HEK293 (cell line): ENCODE results near the gene PPP1R18.

ENCODE experiments used
- CTCF ChIA-PET: fragments of 350-600 bp; formaldehyde crosslinking; extraction: SDS; loops from one replicate; lab custom pipeline; 2021; ENCODE audit warnings: antibody characterized with exemption; lab: Yijun Ruan, JAX
- POLR2A ChIA-PET: fragments of 300-600 bp; formaldehyde crosslinking; extraction: SDS; loops from one replicate; lab custom pipeline; 2020; ENCODE audit warnings: antibody characterized with exemption, inconsistent platforms; lab: Yijun Ruan, JAX
- H3K27ac ChIP-seq: fragments of 200-500 bp; sonication (Bioruptor generic); 2 replicates; pipeline ENCODE4 v1.5.1; 2014; ENCODE audit warnings: low read depth, low read length, control low read depth, inconsistent platforms; ENCODE audit errors: extremely low read depth
- H3K36me3 ChIP-seq, 2 experiments: fragments of 200-500 bp in 1 of 2; sonication (Bioruptor generic) in 1 of 2; 1 replicate in 1 of 2; 2 replicates in 1 of 2; pipeline ENCODE4 v1.5.1; 2014 to 2017; ENCODE audit warnings: inconsistent platforms in 2 of 2, low read length in 2 of 2; ENCODE audit not compliant: control insufficient read depth in 2 of 2, insufficient read depth in 1 of 2
- H3K4me1 ChIP-seq: fragments of 200-500 bp; sonication (Bioruptor generic); 2 replicates; pipeline ENCODE4 v1.5.1; 2014; ENCODE audit warnings: mild to moderate bottlenecking, low read length, inconsistent platforms; ENCODE audit not compliant: control insufficient read depth, insufficient read depth
- H3K4me3 ChIP-seq: 2 replicates; pipeline ENCODE4 v1.5.1; 2011; ENCODE audit warnings: low read depth, mild to moderate bottlenecking, control low read depth, low read length, moderate library complexity
- H3K9me3 ChIP-seq: fragments of 200-500 bp; sonication (Bioruptor generic); 2 replicates; pipeline ENCODE4 v1.5.1; 2014; ENCODE audit warnings: low read depth, low read length, inconsistent platforms; ENCODE audit not compliant: control insufficient read depth, insufficient read depth
- HOXA7 ChIP-seq: sonication (generic); formaldehyde crosslinking; IDR thresholded peaks from 2 replicates; pipeline ENCODE4 v1.8.1; 2022; ENCODE audit warnings: missing genetic modification reagents, borderline replicate concordance
- INSM2 ChIP-seq: fragments of 450-650 bp; formaldehyde crosslinking; IDR thresholded peaks from 2 replicates; pipeline ENCODE4 v1.5.1; 2016; ENCODE audit warnings: missing biosample characterization, missing genetic modification characterization
- KLF8 ChIP-seq: fragments of 450-650 bp; formaldehyde crosslinking; IDR thresholded peaks from 2 replicates; pipeline ENCODE4 v1.5.1; 2016; ENCODE audit warnings: missing biosample characterization, missing genetic modification characterization
- OVOL3 ChIP-seq: fragments of 450-650 bp; formaldehyde crosslinking; IDR thresholded peaks from 2 replicates; pipeline ENCODE4 v1.5.1; 2016; ENCODE audit warnings: missing biosample characterization, missing genetic modification characterization
- PRDM6 ChIP-seq: fragments of 450-650 bp; formaldehyde crosslinking; IDR thresholded peaks from 2 replicates; pipeline ENCODE4 v1.5.1; 2017; ENCODE audit warnings: missing biosample characterization, missing genetic modification characterization
- REPIN1 ChIP-seq: fragments of 450-650 bp; formaldehyde crosslinking; IDR thresholded peaks from 2 replicates; pipeline ENCODE4 v1.5.1; 2017; ENCODE audit warnings: missing biosample characterization, missing genetic modification characterization, low read depth
- SCRT1 ChIP-seq: fragments of 450-650 bp; formaldehyde crosslinking; IDR thresholded peaks from 2 replicates; pipeline ENCODE4 v1.5.1; 2016; ENCODE audit warnings: missing biosample characterization, missing genetic modification characterization, borderline replicate concordance
- ZBTB49 ChIP-seq: fragments of 450-650 bp; formaldehyde crosslinking; IDR thresholded peaks from 2 replicates; pipeline ENCODE4 v1.5.1; 2016; ENCODE audit warnings: missing biosample characterization, missing genetic modification characterization, low read depth
- ZNF112 ChIP-seq: fragments of 450-650 bp; formaldehyde crosslinking; IDR thresholded peaks from 2 replicates; pipeline ENCODE4 v1.5.0; 2017; ENCODE audit warnings: missing biosample characterization, missing genetic modification characterization
- ZNF132 ChIP-seq: fragments of 450-650 bp; formaldehyde crosslinking; IDR thresholded peaks from 2 replicates; pipeline ENCODE4 v1.5.1; 2017; ENCODE audit warnings: missing biosample characterization, missing genetic modification characterization, borderline replicate concordance
- ZNF140 ChIP-seq: fragments of 450-650 bp; formaldehyde crosslinking; IDR thresholded peaks from 2 replicates; pipeline ENCODE4 v1.5.1; 2016; ENCODE audit warnings: missing biosample characterization, missing genetic modification characterization
- ZNF211 ChIP-seq: fragments of 450-650 bp; formaldehyde crosslinking; IDR thresholded peaks from 2 replicates; pipeline ENCODE4 v1.5.1; 2016; ENCODE audit warnings: low read depth, missing biosample characterization, missing genetic modification characterization
- ZNF214 ChIP-seq: fragments of 450-650 bp; formaldehyde crosslinking; IDR thresholded peaks from 2 replicates; pipeline ENCODE4 v1.5.1; 2017; ENCODE audit warnings: missing biosample characterization, mild to moderate bottlenecking, missing genetic modification characterization, borderline replicate concordance
- ZNF23 ChIP-seq: fragments of 450-650 bp; formaldehyde crosslinking; IDR thresholded peaks from 2 replicates; pipeline ENCODE4 v1.5.1; 2016; ENCODE audit warnings: missing biosample characterization, missing genetic modification characterization, borderline replicate concordance
- ZNF280C ChIP-seq: fragments of 450-650 bp; formaldehyde crosslinking; IDR thresholded peaks from 2 replicates; pipeline ENCODE4 v1.5.1; 2016; ENCODE audit warnings: missing biosample characterization, missing genetic modification characterization
- ZNF341 ChIP-seq: fragments of 450-650 bp; formaldehyde crosslinking; IDR thresholded peaks from 2 replicates; pipeline ENCODE4; 2016; ENCODE audit warnings: low read depth, missing biosample characterization, missing genetic modification characterization
- ZNF350 ChIP-seq: fragments of 450-650 bp; formaldehyde crosslinking; IDR thresholded peaks from 2 replicates; pipeline ENCODE4 v1.5.0; 2017; ENCODE audit warnings: missing biosample characterization, mild to moderate bottlenecking, missing genetic modification characterization
- ZNF426 ChIP-seq: fragments of 450-650 bp; formaldehyde crosslinking; IDR thresholded peaks from 2 replicates; pipeline ENCODE4 v1.5.1; 2017; ENCODE audit warnings: missing biosample characterization, missing genetic modification characterization, mild to moderate bottlenecking, inconsistent platforms, moderate library complexity

The PPP1R18 gene

GRCh38 chr6:30696432-30696831 lies 10.0 kb upstream of the PPP1R18 start:
- no peak overlapping the region for H3K27ac ChIP-seq
- no peaks in the 10 kb centered on the region for H3K9me3 ChIP-seq
- 0 out of 2 replicates have a peak, but pooled peaks cover 1% of the 10 kb centered on the region for H3K4me1 ChIP-seq
- CTCF ChIA-PET = interaction anchor here (0.6 to 1.1 kb wide), 3 partner anchors 18 to 160 kb away, joined by 3 read pairs; no protein-coding TSS in a partner anchor
- peaks cover 10 to 25% of the 10 kb centered on the region in 2 experiments for H3K36me3 ChIP-seq
- H3K4me3 ChIP-seq = no peak overlapping the region
- POLR2A ChIA-PET = interaction anchor here (0.9 to 14.5 kb wide), 6 partner anchors 8 to 24 kb away, joined by 6 to 235 read pairs (median 10); partner anchors contain the start of genes MDC1 and TUBB
- TF ChIP-seq ZNF140 (tag by site-specific recombination) (peak; percentile 96), ZBTB49 (tag by site-specific recombination) (no peak)

- Histone ChIP-seq H3K36me3 (peaks cover 0 to 6% of the 10 kb centered on the region in 2 experiments; a peak in 2 of 3 replicates), H3K4me3 (peak overlapping the region; percentile 90), H3K9me3 (no peaks in the 10 kb centered on the region), H3K4me1 (peaks cover 13% of the 10 kb centered on the region), H3K27ac (peak overlapping the region; percentile 93; the same call in 1 of the 2 replicates)
- TF ChIP-seq ZNF214 (tag by site-specific recombination) (no peak), ZNF23 (no peak), ZNF350 (tag by site-specific recombination) (no peak), ZNF426 (no peak), ZNF112 (tag by site-specific recombination) (no peak), REPIN1 (tag by site-specific recombination) (no peak), ZNF132 (tag by site-specific recombination) (no peak), ZNF341 (tag by site-specific recombination) (no peak), ZNF211 (tag by site-specific recombination) (no peak), HOXA7 (CRISPR knock-in tag) (no peak), OVOL3 (tag by site-specific recombination) (no peak), SCRT1 (no peak), ZNF280C (tag by site-specific recombination) (no peak), INSM2 (no peak), KLF8 (tag by site-specific recombination) (no peak), PRDM6 (tag by site-specific recombination) (no peak)
- POLR2A ChIA-PET = interaction anchor here (0.6 to 14.5 kb wide), 14 partner anchors 10 to 1048 kb away, joined by 3 to 235 read pairs (median 5); partner anchors contain the start of genes GTF2H4, MDC1 and TUBB
- CTCF ChIA-PET = interaction anchor here (0.5 to 5.4 kb wide), 9 partner anchors 10 to 40 kb away, joined by 3 to 45 read pairs (median 5); partner anchors contain the start of genes DHX16 and MDC1
Measured at GRCh38 chr6:30691208-30691847, 4.9 kb upstream of the PPP1R18 start.
